HEK293T (cell line): ENCODE data around the gene PPIL1.

Source experiments
- CTCF ChIA-PET: fragments of 350-600 bp; formaldehyde crosslinking; extraction: SDS; loops from one replicate; lab custom pipeline; 2021; ENCODE audit warnings: antibody characterized with exemption, inconsistent platforms; lab: Yijun Ruan, JAX
- POLR2A ChIA-PET: fragments of 350-600 bp; formaldehyde crosslinking; extraction: SDS; loops from one replicate; lab custom pipeline; 2020; ENCODE audit warnings: antibody characterized with exemption, inconsistent platforms; lab: Yijun Ruan, JAX
- DNase-seq: peaks from one replicate; pipeline ENCODE4 v3.0.0; 2012; ENCODE audit warnings: mixed read lengths; ENCODE audit errors: extremely low spot score
- ARNT ChIP-seq: fragments of 450-650 bp; IDR thresholded peaks from 2 replicates; pipeline ENCODE4 v1.6.1; 2017; ENCODE audit warnings: mild to moderate bottlenecking
- BHLHE40 ChIP-seq: fragments of 450-650 bp; IDR thresholded peaks from 2 replicates; pipeline ENCODE4 v1.6.1; 2016; ENCODE audit warnings: mild to moderate bottlenecking, moderate library complexity, borderline replicate concordance
- CTBP1 ChIP-seq: fragments of 450-650 bp; IDR thresholded peaks from 2 replicates; pipeline ENCODE4 v1.6.1; 2016; ENCODE audit warnings: borderline replicate concordance
- ELF4 ChIP-seq: fragments of 450-650 bp; IDR thresholded peaks from 2 replicates; pipeline ENCODE4 v1.6.1; 2017; ENCODE audit warnings: antibody characterized with exemption
- FOXA1 ChIP-seq: fragments of 450-650 bp; IDR thresholded peaks from 2 replicates; pipeline ENCODE4 v1.6.1; 2016; ENCODE audit warnings: mild to moderate bottlenecking
- FOXK2 ChIP-seq: fragments of 450-650 bp; IDR thresholded peaks from 2 replicates; pipeline ENCODE4 v1.6.1; 2016; ENCODE audit warnings: mild to moderate bottlenecking
- FOXM1 ChIP-seq: fragments of 450-650 bp; IDR thresholded peaks from 2 replicates; pipeline ENCODE4 v1.6.1; 2017; ENCODE audit warnings: mild to moderate bottlenecking, borderline replicate concordance
- HDGF ChIP-seq: fragments of 450-650 bp; IDR thresholded peaks from 2 replicates; pipeline ENCODE4 v1.6.1; 2017; ENCODE audit warnings: antibody characterized with exemption, borderline replicate concordance
- L3MBTL2 ChIP-seq: fragments of 450-650 bp; conservative IDR thresholded peaks from 2 replicates; pipeline ENCODE4 v1.6.1; 2016; ENCODE audit warnings: mild to moderate bottlenecking
- LEF1 ChIP-seq: fragments of 450-650 bp; IDR thresholded peaks from 2 replicates; pipeline ENCODE4 v1.6.1; 2017; ENCODE audit warnings: mild to moderate bottlenecking, borderline replicate concordance
- NFRKB ChIP-seq: fragments of 450-650 bp; IDR thresholded peaks from 2 replicates; pipeline ENCODE4 v1.6.1; 2016; ENCODE audit warnings: mild to moderate bottlenecking, moderate library complexity
- SP1 ChIP-seq: fragments of 450-650 bp; IDR thresholded peaks from 2 replicates; pipeline ENCODE4 v1.6.1; 2017
- SUZ12 ChIP-seq: fragments of 450-650 bp; IDR thresholded peaks from 2 replicates; pipeline ENCODE4 v1.6.1; 2016; ENCODE audit warnings: mild to moderate bottlenecking
- TARDBP ChIP-seq: fragments of 450-650 bp; IDR thresholded peaks from 2 replicates; pipeline ENCODE4 v1.6.1; 2016
- ZNF384 ChIP-seq: fragments of 450-650 bp; IDR thresholded peaks from 2 replicates; pipeline ENCODE4 v1.6.1; 2016
- TF ChIP-seq, protein P1 (sequence below): fragments of 450-650 bp; IDR thresholded peaks from 2 replicates; pipeline ENCODE4 v1.6.1; 2016

The PPIL1 gene

GRCh38 chr6:36836111-36837021 lies 38.2 kb downstream of the PPIL1 start:
- ChIA-PET POLR2A (no interaction called here), CTCF (interaction anchor here (0.5 kb wide), 1 partner anchor 365 kb away, joined by 3 read pairs; no protein-coding TSS in a partner anchor)
- no peak for DNase-seq
- TF ChIP-seq, protein P1, sequence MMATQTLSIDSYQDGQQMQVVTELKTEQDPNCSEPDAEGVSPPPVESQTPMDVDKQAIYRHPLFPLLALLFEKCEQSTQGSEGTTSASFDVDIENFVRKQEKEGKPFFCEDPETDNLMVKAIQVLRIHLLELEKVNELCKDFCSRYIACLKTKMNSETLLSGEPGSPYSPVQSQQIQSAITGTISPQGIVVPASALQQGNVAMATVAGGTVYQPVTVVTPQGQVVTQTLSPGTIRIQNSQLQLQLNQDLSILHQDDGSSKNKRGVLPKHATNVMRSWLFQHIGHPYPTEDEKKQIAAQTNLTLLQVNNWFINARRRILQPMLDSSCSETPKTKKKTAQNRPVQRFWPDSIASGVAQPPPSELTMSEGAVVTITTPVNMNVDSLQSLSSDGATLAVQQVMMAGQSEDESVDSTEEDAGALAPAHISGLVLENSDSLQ: no peak
- TF ChIP-seq FOXA1: no peak
- no peak for TF ChIP-seq ELF4

DNA sequence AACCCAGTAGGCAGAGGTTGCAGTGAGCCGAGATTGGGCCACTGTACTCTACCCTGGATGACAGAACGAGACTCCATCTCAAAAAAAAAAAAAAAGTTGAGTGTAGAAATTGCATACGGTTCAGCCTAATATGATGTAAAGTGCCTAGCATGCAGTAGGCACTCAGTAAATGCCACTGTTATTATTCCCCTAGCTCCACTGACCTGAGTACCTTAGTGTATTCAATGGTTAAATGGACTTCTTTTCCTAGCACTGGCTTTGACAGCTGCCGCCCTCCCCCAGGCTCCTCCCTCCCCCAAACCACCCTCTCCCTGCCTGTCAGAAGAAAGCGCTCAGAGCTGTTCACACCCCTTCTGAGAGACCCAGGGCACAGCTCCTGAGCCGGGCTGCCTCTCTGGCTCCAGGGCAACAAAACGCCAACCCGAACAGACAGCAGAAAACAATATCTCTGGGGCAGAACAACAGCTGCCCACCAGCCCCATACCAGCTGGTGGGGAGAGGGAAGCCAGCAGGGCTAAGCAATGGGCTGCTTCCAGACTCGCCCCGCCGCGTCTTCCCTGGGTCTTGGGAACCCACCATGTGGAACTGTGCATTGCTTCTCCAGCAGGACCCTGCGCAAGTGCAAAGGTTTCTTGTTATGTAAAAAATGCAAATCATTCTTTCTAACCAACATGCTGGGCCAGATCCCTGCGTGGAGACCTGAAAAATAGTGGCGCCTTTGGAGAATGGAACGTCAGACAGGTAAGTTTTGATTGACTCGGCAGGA lies 39.8 kb downstream of the PPIL1 start:
- TF ChIP-seq NFRKB: no peak
- TF ChIP-seq FOXA1: no peak
- TF ChIP-seq FOXM1: no peak
- TF ChIP-seq L3MBTL2: no peak
- TF ChIP-seq SUZ12: no peak
- no peak for TF ChIP-seq TARDBP
- TF ChIP-seq ELF4: no peak
- TF ChIP-seq SP1: no peak
- no peak for TF ChIP-seq FOXK2
- TF ChIP-seq LEF1: no peak
- no peak for TF ChIP-seq HDGF
- TF ChIP-seq BHLHE40: no peak
- TF ChIP-seq ARNT: no peak
- no peak for TF ChIP-seq CTBP1
- no peak for TF ChIP-seq ZNF384
- TF ChIP-seq, protein P1: no peak
- ChIA-PET POLR2A (no interaction called here), CTCF (no interaction called here)
- DNase-seq: no peak

GRCh38 chr6:36833182-36833789 lies 41.3 kb downstream of the PPIL1 start:
- POLR2A ChIA-PET: no interaction called here
- TF ChIP-seq ZNF384 (no peak), FOXA1 (no peak), NFRKB (no peak)
- DNase-seq: no peak
- CTCF ChIA-PET: no interaction called here

DNA sequence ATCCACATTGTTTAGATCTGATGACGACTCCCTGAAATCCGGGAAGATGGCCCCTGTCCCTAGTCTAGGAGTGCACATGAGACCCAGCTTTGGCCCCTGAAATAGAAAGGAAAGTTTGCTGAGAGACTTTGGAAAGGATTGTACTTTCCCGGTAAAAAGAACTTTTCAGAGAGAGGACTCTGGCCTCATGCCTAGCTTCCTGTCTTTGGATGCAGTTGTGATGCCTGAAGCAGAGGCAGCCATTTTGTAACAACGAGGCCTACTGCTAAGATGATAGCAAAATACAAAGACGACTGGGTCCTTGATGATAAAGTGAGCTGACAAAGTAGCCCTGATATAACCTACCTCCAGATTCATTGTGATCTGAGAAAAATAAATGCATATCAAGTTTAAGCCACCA lies 42.3 kb downstream of the PPIL1 start:
- no peak for DNase-seq
- CTCF ChIA-PET: no interaction called here
- TF ChIP-seq TARDBP (no peak), FOXK2 (no peak)
- POLR2A ChIA-PET: no interaction called here

GRCh38 chr6:36830577-36830976 lies 44.0 kb downstream of the PPIL1 start:
- POLR2A ChIA-PET: interaction anchor here (0.8 kb wide), 1 partner anchor 42 kb away, joined by 3 read pairs; no protein-coding TSS in a partner anchor
- DNase-seq: no peak
- CTCF ChIA-PET: no interaction called here
- no peak for TF ChIP-seq FOXA1
- TF ChIP-seq FOXM1: no peak
- no peak for TF ChIP-seq ZNF384
- no peak for TF ChIP-seq CTBP1
- TF ChIP-seq TARDBP: no peak
- no peak for TF ChIP-seq LEF1
- no peak for TF ChIP-seq SP1
- no peak for TF ChIP-seq L3MBTL2
- TF ChIP-seq SUZ12: no peak
- TF ChIP-seq BHLHE40: no peak

GRCh38 chr6:36829919-36830544 lies 44.6 kb downstream of the PPIL1 start:
- CTCF ChIA-PET: no interaction called here
- no peak for DNase-seq
- POLR2A ChIA-PET: interaction anchor here (0.8 kb wide), 1 partner anchor 43 kb away, joined by 3 read pairs; no protein-coding TSS in a partner anchor
- TF ChIP-seq, protein P1: no peak
- TF ChIP-seq ARNT: no peak
- TF ChIP-seq NFRKB: no peak
